ENCODE data around the gene KATNBL1. TPM values are rescaled to one million over a fixed set of nuclear protein-coding genes. Genes with fewer than 3 reads are reported as not detected.
A peak's percentile ranks its signal among the peaks of the same experiment; 100 is the strongest.

KATNBL1 gene
- total RNA-seq, 4 donors from 2014 or later, result 42.6 to 109 (median 47.8) TPM

GRCh38 chr15:34239151-34239808 is 29.4 kb upstream of the KATNBL1 start:
- Histone ChIP-seq H3K4me3 (no peak overlapping the region), H3K27ac (no peak overlapping the region), H3K27me3 (no peaks in the 10 kb centered on the region), H3K9me3 (no peaks in the 10 kb centered on the region), H3K4me1 (no peaks in the 10 kb centered on the region), H3K36me3 (peaks cover 73% of the 10 kb centered on the region)
- TF ChIP-seq POLR2AphosphoS5 (IDR thresholded peaks at IDR 0.05) (no peak), CTCF (IDR thresholded peaks at IDR 0.05) (no peak), EP300 (IDR thresholded peaks at IDR 0.05) (no peak), POLR2A (IDR thresholded peaks at IDR 0.05) (no peak)
- WGBS, result 76% methylated on average over 4 of the region's 4 CpGs
- no peak for DNase-seq (ENCODE audit: low spot score in 2 of 2)

GRCh38 chr15:34233614-34234013 is 23.7 kb upstream of the KATNBL1 start:
- Histone ChIP-seq H3K27me3 (no peaks in the 10 kb centered on the region), H3K4me3 (no peak overlapping the region), H3K27ac (no peak overlapping the region), H3K36me3 (peaks cover 94% of the 10 kb centered on the region), H3K4me1 (no peaks in the 10 kb centered on the region), H3K9me3 (no peaks in the 10 kb centered on the region)
- 83% methylated on average over 6 of the region's 6 CpGs for WGBS
- TF ChIP-seq CTCF (IDR thresholded peaks at IDR 0.05) (no peak), POLR2AphosphoS5 (IDR thresholded peaks at IDR 0.05) (no peak), POLR2A (IDR thresholded peaks at IDR 0.05) (no peak), EP300 (IDR thresholded peaks at IDR 0.05) (no peak)
- no peak for DNase-seq (ENCODE audit: low spot score in 2 of 2)

- peaks cover 24% of the 10 kb centered on the region for H3K4me1 ChIP-seq
- H3K27me3 ChIP-seq, result no peaks in the 10 kb centered on the region
- H3K4me3 ChIP-seq, result peak overlapping the region; percentile 81
- peaks cover 16% of the 10 kb centered on the region for H3K36me3 ChIP-seq
- 51% methylated on average over 24 of the region's 24 CpGs for WGBS
- TF ChIP-seq CTCF (IDR thresholded peaks at IDR 0.05) (no peak), EP300 (IDR thresholded peaks at IDR 0.05) (no peak), POLR2AphosphoS5 (IDR thresholded peaks at IDR 0.05) (no peak), POLR2A (IDR thresholded peaks at IDR 0.05) (no peak)
- no peak for DNase-seq (ENCODE audit: low spot score in 2 of 2)
- peak overlapping the region; percentile 89 for H3K27ac ChIP-seq
- no peaks in the 10 kb centered on the region for H3K9me3 ChIP-seq
Observed at GRCh38 chr15:34223904-34224596, 14.2 kb upstream of the KATNBL1 start.

- H3K4me1 ChIP-seq, result no peaks in the 10 kb centered on the region
- no peak for TF ChIP-seq POLR2A (IDR thresholded peaks at IDR 0.05)
- TF ChIP-seq CTCF (IDR thresholded peaks at IDR 0.05), result no peak
- TF ChIP-seq POLR2AphosphoS5 (IDR thresholded peaks at IDR 0.05), result no peak
- no peak for TF ChIP-seq EP300 (IDR thresholded peaks at IDR 0.05)
- no peaks in the 10 kb centered on the region for H3K9me3 ChIP-seq
- no peak overlapping the region for H3K27ac ChIP-seq
- H3K4me3 ChIP-seq, result no peak overlapping the region
- WGBS, result 83% methylated on average over 7 of the region's 7 CpGs
- no peaks in the 10 kb centered on the region for H3K36me3 ChIP-seq
- DNase-seq (ENCODE audit: low spot score in 2 of 2), result no peak
- H3K27me3 ChIP-seq, result no peaks in the 10 kb centered on the region
Observed at GRCh38 chr15:34217587-34218225, 7.8 kb upstream of the KATNBL1 start.

All from suprapubic skin (tissue), 4 donors.